Right lobe of liver (tissue), 6 donors: ENCODE measurements around the gene CDO1. TPM values are rescaled to one million over a fixed set of nuclear protein-coding genes. Genes with fewer than 3 reads are reported as not detected.

Source experiments
- ATAC-seq, 4 donors: fragments of 200-7000 bp; cut with Tn5 transposase; one replicate each; pipeline ENCODE4 v1.9.1; 2020; ENCODE audit warnings: mild to moderate bottlenecking in 4 of 4, moderate library complexity in 4 of 4
- DNase-seq, 3 donors: peaks; one replicate each; pipeline ENCODE4 v3.0.0-alpha.2; 2020
- H3K27ac ChIP-seq, 3 donors: fragments of 200-600 bp; one replicate each; pipeline ENCODE4 v1.8.0; 2022
- H3K27me3 ChIP-seq, 2 donors: fragments of 200-600 bp; one replicate each; pipeline ENCODE4 v1.8.0; 2022
- H3K36me3 ChIP-seq, 4 donors: fragments of 200-600 bp; sonication (generic) in 1 of 4; one replicate each; pipeline versions ENCODE4 v1.5.1 to v1.8.0; 2017 to 2022; ENCODE audit warnings: control low read depth in 1 of 4
- H3K4me1 ChIP-seq, 4 donors: fragments of 200-600 bp; sonication (generic) in 1 of 4; one replicate each; pipeline versions ENCODE4 v1.5.1 to v1.8.0; 2017 to 2022; ENCODE audit warnings: control low read depth in 1 of 4
- H3K4me3 ChIP-seq, 3 donors: fragments of 200-600 bp; one replicate each; pipeline ENCODE4 v1.8.0; 2022
- H3K9me3 ChIP-seq, 4 donors: fragments of 200-600 bp; sonication (generic) in 1 of 4; one replicate each; pipeline versions ENCODE4 v1.5.1 to v1.8.0; 2017 to 2022; ENCODE audit warnings: control low read depth in 1 of 4
- POLR2A ChIP-seq: fragments of 450-650 bp; IDR thresholded peaks from one replicate; pipeline ENCODE4 v1.6.1; 2017; ENCODE audit warnings: antibody characterized with exemption, mild to moderate bottlenecking
- WGBS: methylation state at CpG from one replicate; pipeline ENCODE4 v1.1.6; 2018; ENCODE audit warnings: low coverage, low lambda C conversion rate; ENCODE audit not compliant: insufficient coverage; ENCODE audit errors: missing lambda C conversion rate; 5-methylcytosine and 5-hydroxymethylcytosine counted together
- intact Hi-C, 2 donors: fragments of 100-400 bp; cut with DNase I; formaldehyde crosslinking; loops; one replicate each; pipeline versions ENCODE4 v1.11.2 to v1.14.1; 2022
- total RNA-seq, 6 experiments: library from RNA; depleted of rRNA in 2 of 6; stranded (reverse); fragments of >200 nt in 2 of 6; fragmentation: NEBNext Ultra II Directional in 3 of 6; extraction: Animal tissue kit (Norgen Biotek cat#: 25700) in 3 of 6; gene quantifications; one replicate each; pipeline versions ENCODE4 v1.1.0 to v1.2.4, GENCODE V29; 2016 to 2023
- TF ChIP-seq, protein P1 (sequence below), 4 donors: fragments of 200-600 bp in 3 of 4; fragments of 450-650 bp in 1 of 4; IDR thresholded peaks; one replicate each; pipeline versions ENCODE4 v1.5.1 to v1.8.0; 2016 to 2022; ENCODE audit warnings: antibody characterized with exemption in 4 of 4, mild to moderate bottlenecking in 2 of 4
- donor health status: DM: no; HTN: yes; CAD: no.
- donor health status: DM: no; HTN: no; CAD: no.
- donor health status: DM: no; HTN: no; CAD: no.
- donor health status: DM: no; HTN: yes; CAD: no.
- donor health status: DM: no; HTN: yes; CAD: no.

Gene CDO1
- total RNA-seq, 6 experiments from 2014 or later: 98.9 to 260 (median 154) TPM

DNA sequence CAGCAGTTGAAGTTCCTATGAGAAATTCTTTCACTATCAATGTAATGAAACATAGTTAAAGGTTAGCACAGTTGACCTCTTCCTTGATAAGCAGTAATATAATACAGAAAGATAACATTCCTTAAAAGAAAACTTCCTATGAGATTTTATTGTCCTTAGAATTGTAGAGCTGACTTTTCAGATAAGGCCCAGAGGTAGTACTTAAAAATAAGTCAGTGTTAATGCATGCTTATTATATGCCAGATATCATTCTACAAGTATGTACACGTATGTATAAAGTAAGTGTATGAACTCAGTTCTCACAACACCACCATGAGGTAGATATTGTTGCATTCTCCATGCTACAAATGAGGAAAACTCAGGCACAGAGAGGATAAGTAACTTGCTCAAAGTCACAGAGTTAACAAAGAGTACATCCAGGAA, 40.6 kb upstream of the CDO1 start:
- Histone ChIP-seq H3K4me1 (peaks cover 0 to 16% (median 7%) of the 10 kb centered on the region in 4 donors), H3K36me3 (no peaks in the 10 kb centered on the region), H3K9me3 (peaks cover 0 to 5% (median 0%) of the 10 kb centered on the region in 4 donors), H3K4me3 (no peak overlapping the region), H3K27me3 (no peaks in the 10 kb centered on the region), H3K27ac (no peak overlapping the region)
- 63% methylated on average over 1 of the region's 1 CpG for WGBS
- ATAC-seq: no peak
- intact Hi-C loops: no loop called here
- no peak for DNase-seq
- TF ChIP-seq, protein P1, sequence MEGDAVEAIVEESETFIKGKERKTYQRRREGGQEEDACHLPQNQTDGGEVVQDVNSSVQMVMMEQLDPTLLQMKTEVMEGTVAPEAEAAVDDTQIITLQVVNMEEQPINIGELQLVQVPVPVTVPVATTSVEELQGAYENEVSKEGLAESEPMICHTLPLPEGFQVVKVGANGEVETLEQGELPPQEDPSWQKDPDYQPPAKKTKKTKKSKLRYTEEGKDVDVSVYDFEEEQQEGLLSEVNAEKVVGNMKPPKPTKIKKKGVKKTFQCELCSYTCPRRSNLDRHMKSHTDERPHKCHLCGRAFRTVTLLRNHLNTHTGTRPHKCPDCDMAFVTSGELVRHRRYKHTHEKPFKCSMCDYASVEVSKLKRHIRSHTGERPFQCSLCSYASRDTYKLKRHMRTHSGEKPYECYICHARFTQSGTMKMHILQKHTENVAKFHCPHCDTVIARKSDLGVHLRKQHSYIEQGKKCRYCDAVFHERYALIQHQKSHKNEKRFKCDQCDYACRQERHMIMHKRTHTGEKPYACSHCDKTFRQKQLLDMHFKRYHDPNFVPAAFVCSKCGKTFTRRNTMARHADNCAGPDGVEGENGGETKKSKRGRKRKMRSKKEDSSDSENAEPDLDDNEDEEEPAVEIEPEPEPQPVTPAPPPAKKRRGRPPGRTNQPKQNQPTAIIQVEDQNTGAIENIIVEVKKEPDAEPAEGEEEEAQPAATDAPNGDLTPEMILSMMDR (IDR thresholded peaks at IDR 0.05): no peak
- TF ChIP-seq POLR2A: no peak

DNA sequence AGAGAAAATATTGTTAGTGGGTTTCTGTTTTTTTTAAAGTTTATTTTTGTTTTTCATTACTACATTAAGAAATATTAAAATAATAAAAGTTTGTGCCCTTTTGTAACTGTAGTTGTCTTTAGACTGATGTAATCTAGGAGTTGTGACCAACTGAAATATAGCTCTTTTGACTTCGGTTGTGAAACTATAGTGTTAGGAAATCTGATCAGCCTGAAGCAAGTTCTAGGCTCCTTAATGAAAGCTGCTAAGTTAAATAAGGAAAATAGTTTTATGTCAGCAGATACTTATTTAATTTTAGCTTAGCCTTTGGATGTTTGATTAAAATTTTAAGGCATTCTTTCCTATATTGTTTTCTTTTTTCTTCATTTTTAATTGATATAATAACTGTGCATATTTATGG, 39.5 kb upstream of the CDO1 start:
- H3K27me3 ChIP-seq: no peaks in the 10 kb centered on the region
- DNase-seq (no peak), ATAC-seq (peak; percentile 37 to 79 (median 62))
- TF ChIP-seq, protein P1 (IDR thresholded peaks at IDR 0.05): no peak
- WGBS: 28% methylated on average over 1 of the region's 1 CpG
- no peak overlapping the region for H3K27ac ChIP-seq
- peaks cover 0 to 21% (median 11%) of the 10 kb centered on the region in 4 donors for H3K4me1 ChIP-seq
- no peak overlapping the region for H3K4me3 ChIP-seq
- H3K9me3 ChIP-seq: peaks cover 0 to 5% (median 0%) of the 10 kb centered on the region in 4 donors
- no peaks in the 10 kb centered on the region for H3K36me3 ChIP-seq
- intact Hi-C loops: no loop called here

DNA sequence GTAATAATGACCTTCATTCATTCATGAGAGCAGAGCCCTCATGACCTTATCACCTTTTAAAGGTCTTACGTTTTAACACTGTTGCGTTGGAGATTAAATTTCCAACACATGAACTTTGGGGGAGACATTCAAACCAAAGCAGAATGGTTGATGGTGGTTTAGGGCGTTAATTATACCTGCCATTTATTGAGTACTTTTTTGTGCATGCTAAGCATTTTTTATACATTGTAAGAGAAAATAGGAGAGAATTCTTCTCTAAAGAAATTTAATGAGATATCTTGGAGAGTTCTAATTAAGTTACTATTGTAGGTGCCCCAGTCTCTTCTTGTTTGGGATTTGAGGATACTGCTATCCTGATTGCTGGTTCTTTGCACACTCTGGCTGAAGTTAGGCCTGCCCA, 37.7 kb upstream of the CDO1 start:
- WGBS: 89% methylated on average over 3 of the region's 3 CpGs
- TF ChIP-seq, protein P1 (IDR thresholded peaks at IDR 0.05): no peak
- TF ChIP-seq POLR2A: no peak
- H3K36me3 ChIP-seq: no peaks in the 10 kb centered on the region
- ATAC-seq (no peak), DNase-seq (no peak)
- no peak overlapping the region for H3K27ac ChIP-seq
- intact Hi-C loops: no loop called here
- H3K9me3 ChIP-seq: peaks cover 0 to 5% (median 0%) of the 10 kb centered on the region in 4 donors
- no peak overlapping the region for H3K4me3 ChIP-seq
- H3K27me3 ChIP-seq: no peaks in the 10 kb centered on the region
- peaks cover 0 to 28% (median 14%) of the 10 kb centered on the region in 4 donors for H3K4me1 ChIP-seq

DNA sequence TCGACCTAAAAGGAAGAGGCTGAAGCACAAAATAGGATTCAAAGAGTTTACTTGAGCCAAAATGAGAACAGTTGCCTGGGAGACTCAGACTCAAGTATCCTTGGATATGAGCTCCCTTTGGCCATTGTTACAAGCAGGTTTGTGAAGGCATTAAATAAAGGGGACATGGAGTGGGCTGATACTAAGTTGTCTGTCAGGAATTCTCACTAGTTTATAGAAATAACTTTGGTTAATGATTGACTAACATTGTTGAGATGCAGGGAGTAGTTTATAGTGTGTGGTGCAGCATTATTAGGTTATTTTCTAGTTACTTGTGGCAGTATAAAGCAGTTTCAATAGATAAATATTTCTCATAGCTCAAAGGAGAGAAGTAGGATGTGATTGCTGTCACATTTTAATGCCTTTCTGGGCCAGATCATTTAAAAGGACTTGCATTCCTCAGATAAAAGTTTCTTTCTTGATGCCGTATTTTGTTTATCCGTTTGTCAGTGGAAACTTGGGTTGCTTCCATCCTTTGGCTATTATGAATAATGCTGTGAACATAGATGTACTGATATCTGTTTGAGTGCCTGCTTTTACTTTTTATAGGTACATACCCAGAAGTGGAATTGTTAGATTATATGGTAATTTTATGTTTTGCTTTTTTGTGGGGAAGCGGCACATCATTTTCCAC, 34.4 kb upstream of the CDO1 start:
- ATAC-seq: peak in 3 of 4 donors; percentile 35 to 77 (median 56)
- 37% methylated on average over 4 of the region's 4 CpGs for WGBS
- DNase-seq: no peak
- no peak for TF ChIP-seq POLR2A
- TF ChIP-seq, protein P1 (IDR thresholded peaks at IDR 0.05): no peak
- no peaks in the 10 kb centered on the region for H3K36me3 ChIP-seq
- peaks cover 0 to 5% (median 0%) of the 10 kb centered on the region in 4 donors for H3K9me3 ChIP-seq
- H3K4me1 ChIP-seq: peaks cover 0 to 20% (median 7%) of the 10 kb centered on the region in 4 donors
- intact Hi-C loops: no loop called here
- no peak overlapping the region for H3K4me3 ChIP-seq
- H3K27ac ChIP-seq: no peak overlapping the region
- H3K27me3 ChIP-seq: no peaks in the 10 kb centered on the region
